ENCODE data around the gene RPL11. TPM values are rescaled to one million over a fixed set of nuclear protein-coding genes. Genes with fewer than 3 reads are reported as not detected.

The RPL11 gene
- total and polyA plus RNA-seq, 2 of the 4 experiments (the other 2 are of a cell fraction): 452 to 1,692 TPM

- no peak overlapping the region for H4K91ac ChIP-seq (ENCODE audit: insufficient read depth, low read depth, low read length)
- DNase-seq (no peak), ATAC-seq (ENCODE audit: low read depth) (no peak)
- H2BK15ac ChIP-seq (ENCODE audit: low read depth, low read length): no peak overlapping the region
- no peak overlapping the region for H3K4me2 ChIP-seq (ENCODE audit: low read depth, low read length)
- no peaks in the 10 kb centered on the region; the same call in 1 of the 2 replicates for H4K20me1 ChIP-seq (ENCODE audit: insufficient read depth, low read length)
- WGBS, 2 experiments (ENCODE audit: extremely low coverage in 2 of 2, insufficient read length in 1 of 2): no CpG with 5 or more reads among the region's 4 CpGs
- dilution Hi-C loops (cut with HindIII; ENCODE audit: low sequenced_read_pairs, unreplicated experiment): no loop called here
- no peak overlapping the region for H3K9ac ChIP-seq (ENCODE audit: low read depth, low read length)
- H3K27ac ChIP-seq (ENCODE audit: insufficient read depth, low read length): no peak overlapping the region
- POLR2A ChIA-PET (ENCODE audit: unreplicated experiment): no interaction called here
- H3K36me3 ChIP-seq (ENCODE audit: control insufficient read depth, insufficient read depth, low read length): no peaks in the 10 kb centered on the region
- H2BK120ac ChIP-seq (ENCODE audit: low read depth, low read length): no peak overlapping the region
- TF ChIP-seq CHD1 (IDR thresholded peaks at IDR 0.05; ENCODE audit: low read depth, low read length) (no peak), CEBPB (IDR thresholded peaks at IDR 0.05; ENCODE audit: low read depth, low read length) (no peak)
- no TSS peak for BruUV-seq (replicated peaks)
- H3K14ac ChIP-seq (replicated peaks; ENCODE audit: low read depth, low read length): no peak overlapping the region
- no peaks in the 10 kb centered on the region for H3K9me1 ChIP-seq (ENCODE audit: insufficient read depth, low read length)
- H3K4ac ChIP-seq (ENCODE audit: low read depth, low read length): no peak overlapping the region
- H3K4me1 ChIP-seq (ENCODE audit: control insufficient read depth, insufficient read depth, low read length): no peaks in the 10 kb centered on the region
- H2AK9ac ChIP-seq (replicated peaks; ENCODE audit: low read depth, low read length, poor library complexity): no peak overlapping the region
- no peak overlapping the region for H2BK5ac ChIP-seq (ENCODE audit: low read depth, low read length, poor library complexity, severe bottlenecking)
- H3K9me3 ChIP-seq (ENCODE audit: control insufficient read depth, insufficient read depth, low read length): no peaks in the 10 kb centered on the region
- no peaks in the 10 kb centered on the region for H3K79me1 ChIP-seq (ENCODE audit: low read depth in 1 of 2, low read length in 2 of 2)
- no peak overlapping the region for H3K4me3 ChIP-seq (ENCODE audit: insufficient read depth, low read depth, low read length)
- CTCF ChIA-PET: interaction anchor here (0.6 kb wide), 2 partner anchors 976 to 1443 kb away, joined by 3 to 6 read pairs; no protein-coding TSS in a partner anchor
- H2AFZ ChIP-seq (replicated peaks; ENCODE audit: low read length, poor library complexity): no peak overlapping the region
- H3K56ac ChIP-seq (ENCODE audit: extremely low read depth, insufficient read depth, low read length): no peak overlapping the region
- no peak overlapping the region for H2BK20ac ChIP-seq (ENCODE audit: low read depth, low read length)
- intact Hi-C loops (cut with micrococcal nuclease): no loop called here
- no peak overlapping the region for H2AK5ac ChIP-seq (ENCODE audit: low read depth, low read length)
- in situ Hi-C loops (cut with MboI; ENCODE audit: low sequenced_read_pairs): no loop called here
- no peak overlapping the region for H4K5ac ChIP-seq (ENCODE audit: low read depth, low read length)
- no peak overlapping the region for H4K8ac ChIP-seq (ENCODE audit: low read depth in 2 of 2, low read length in 2 of 2)
- H3K27me3 ChIP-seq (ENCODE audit: control insufficient read depth, insufficient read depth, low read length): peaks cover 27% of the 10 kb centered on the region
- H3K18ac ChIP-seq (ENCODE audit: low read depth, low read length): no peak overlapping the region
- no peak overlapping the region for H3K23ac ChIP-seq (ENCODE audit: low read depth, low read length)
These were observed 11.8 kb upstream of the RPL11 start for GRCh38 chr1:23679815-23680214.
